ENCODE data around the gene KLHDC9.
A peak's percentile ranks its signal among the peaks of the same experiment; 100 is the strongest.

Gene KLHDC9

DNA sequence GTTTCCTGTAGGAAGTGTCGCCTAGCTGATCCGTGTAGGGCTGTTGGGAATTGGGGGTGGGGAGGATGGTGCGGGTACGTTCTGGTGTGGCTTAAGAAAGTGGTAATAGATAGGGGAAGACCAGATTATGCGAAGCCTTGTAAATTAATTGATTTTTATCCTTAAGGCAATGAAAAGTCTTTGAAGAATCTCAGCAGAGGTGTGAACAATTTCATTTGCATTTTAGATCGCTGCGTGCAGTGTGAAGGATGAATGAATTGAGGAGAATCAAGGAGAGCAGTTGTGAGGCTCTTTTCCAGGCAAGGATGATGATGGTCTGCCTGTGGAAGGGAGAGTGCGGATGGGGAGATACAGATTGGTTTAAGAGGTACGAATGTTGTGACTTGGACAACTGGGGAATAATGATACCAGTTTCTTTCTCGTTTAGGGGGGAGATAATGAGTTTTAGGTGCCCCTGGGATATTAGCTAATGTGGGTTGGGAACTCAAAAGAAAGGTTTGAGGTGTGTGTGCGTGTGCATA, 35.1 kb downstream of the KLHDC9 start:
- TF ChIP-seq CTCF (IDR thresholded peaks at IDR 0.05; ENCODE audit: insufficient read depth, low read length) (no peak), SPI1 (IDR thresholded peaks at IDR 0.05; ENCODE audit: borderline replicate concordance, low read depth) (no peak), GABPA (IDR thresholded peaks at IDR 0.05; ENCODE audit: low read depth) (no peak), POLR2AphosphoS5 (IDR thresholded peaks at IDR 0.05; ENCODE audit: low read depth) (no peak), REST (IDR thresholded peaks at IDR 0.05; ENCODE audit: insufficient replicate concordance, low read depth) (no peak)
- Histone ChIP-seq H3K27ac (replicated peaks) (peak overlapping the region; percentile 75), H3K4me3 (replicated peaks; ENCODE audit: insufficient read depth, low read length) (peak overlapping the region; percentile 95), H3K27me3 (ENCODE audit: insufficient read depth, poor library complexity, severe bottlenecking) (no peaks in the 10 kb centered on the region)
- no peak for DNase-seq (ENCODE audit: low read depth in 1 of 2, low spot score in 1 of 2)

- H3K4me3 ChIP-seq (replicated peaks; ENCODE audit: insufficient read depth, low read length), result no peak overlapping the region
Measured at GRCh38 chr1:161137881-161138280, 39.7 kb downstream of the KLHDC9 start.

More at GRCh38 chr1:161137881-161138280, 39.7 kb downstream of the KLHDC9 start:
- Histone ChIP-seq H3K27ac (replicated peaks) (peak overlapping the region; percentile 36; the same call in 1 of the 2 replicates), H3K27me3 (ENCODE audit: insufficient read depth, poor library complexity, severe bottlenecking) (no peaks in the 10 kb centered on the region)
- no peak for TF ChIP-seq REST (IDR thresholded peaks at IDR 0.05; ENCODE audit: insufficient replicate concordance, low read depth)
- TF ChIP-seq GABPA (IDR thresholded peaks at IDR 0.05; ENCODE audit: low read depth), result no peak
- no peak for TF ChIP-seq POLR2AphosphoS5 (IDR thresholded peaks at IDR 0.05; ENCODE audit: low read depth)
- TF ChIP-seq CTCF (IDR thresholded peaks at IDR 0.05; ENCODE audit: insufficient read depth, low read length), result no peak
- no peak for TF ChIP-seq SPI1 (IDR thresholded peaks at IDR 0.05; ENCODE audit: borderline replicate concordance, low read depth)
- no peak for DNase-seq (ENCODE audit: low read depth in 1 of 2, low spot score in 1 of 2)

Measured in HL-60 (cell line).